ENCODE results near the gene CCR5.

DNA sequence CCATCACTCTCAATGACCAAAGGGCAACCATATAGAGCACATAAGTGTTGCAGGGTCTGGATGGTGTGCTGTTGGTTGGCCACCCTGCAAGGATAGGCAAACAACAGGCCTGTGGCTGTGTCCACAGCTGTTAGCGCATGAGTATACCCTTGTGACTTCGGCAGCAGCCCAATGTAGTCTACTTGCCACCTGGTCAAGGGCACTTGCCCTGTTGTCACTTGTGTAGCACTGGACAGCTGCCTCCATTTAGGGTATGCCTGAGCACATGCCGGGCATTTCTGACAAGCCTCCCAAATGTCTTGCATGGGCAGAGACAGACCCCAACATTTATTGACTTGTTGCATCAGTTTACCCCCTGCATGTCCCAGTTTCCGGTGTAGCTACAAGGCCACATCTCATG is 49.1 kb downstream of the CCR5 start:
- TF ChIP-seq SRF (IDR thresholded peaks at IDR 0.05; ENCODE audit: low read depth): no peak
- TF ChIP-seq, protein P1, sequence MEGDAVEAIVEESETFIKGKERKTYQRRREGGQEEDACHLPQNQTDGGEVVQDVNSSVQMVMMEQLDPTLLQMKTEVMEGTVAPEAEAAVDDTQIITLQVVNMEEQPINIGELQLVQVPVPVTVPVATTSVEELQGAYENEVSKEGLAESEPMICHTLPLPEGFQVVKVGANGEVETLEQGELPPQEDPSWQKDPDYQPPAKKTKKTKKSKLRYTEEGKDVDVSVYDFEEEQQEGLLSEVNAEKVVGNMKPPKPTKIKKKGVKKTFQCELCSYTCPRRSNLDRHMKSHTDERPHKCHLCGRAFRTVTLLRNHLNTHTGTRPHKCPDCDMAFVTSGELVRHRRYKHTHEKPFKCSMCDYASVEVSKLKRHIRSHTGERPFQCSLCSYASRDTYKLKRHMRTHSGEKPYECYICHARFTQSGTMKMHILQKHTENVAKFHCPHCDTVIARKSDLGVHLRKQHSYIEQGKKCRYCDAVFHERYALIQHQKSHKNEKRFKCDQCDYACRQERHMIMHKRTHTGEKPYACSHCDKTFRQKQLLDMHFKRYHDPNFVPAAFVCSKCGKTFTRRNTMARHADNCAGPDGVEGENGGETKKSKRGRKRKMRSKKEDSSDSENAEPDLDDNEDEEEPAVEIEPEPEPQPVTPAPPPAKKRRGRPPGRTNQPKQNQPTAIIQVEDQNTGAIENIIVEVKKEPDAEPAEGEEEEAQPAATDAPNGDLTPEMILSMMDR (IDR thresholded peaks at IDR 0.05 in 2 of 3, conservative IDR thresholded peaks at IDR 0.05 in 1 of 3; ENCODE audit: borderline replicate concordance in 1 of 3, insufficient read depth in 1 of 3, low read depth in 2 of 3, low read length in 2 of 3): no peak
- TF ChIP-seq POLR2A (IDR thresholded peaks at IDR 0.05; ENCODE audit: borderline replicate concordance, extremely low read depth, insufficient read depth, insufficient read length): no peak
- TF ChIP-seq YY1 (IDR thresholded peaks at IDR 0.05; ENCODE audit: extremely low read depth, insufficient replicate concordance, low read depth, low read length): no peak
- no peak for TF ChIP-seq REST (IDR thresholded peaks at IDR 0.05; ENCODE audit: low read depth)
- no peak for TF ChIP-seq POLR2AphosphoS5 (IDR thresholded peaks at IDR 0.05; ENCODE audit: low read depth, low read length)
- TF ChIP-seq TCF7L2 (IDR thresholded peaks at IDR 0.05; ENCODE audit: borderline replicate concordance, extremely low read depth, insufficient read depth, insufficient read length): no peak
- no peak for TF ChIP-seq EZH2 (IDR thresholded peaks at IDR 0.05)
- no peak for TF ChIP-seq SIN3A (IDR thresholded peaks at IDR 0.05; ENCODE audit: low read depth)
- no peak for TF ChIP-seq ATF3 (IDR thresholded peaks at IDR 0.05)
- TF ChIP-seq FOSL1 (IDR thresholded peaks at IDR 0.05; ENCODE audit: low read depth): no peak
- TF ChIP-seq ZNF274 (IDR thresholded peaks at IDR 0.05; ENCODE audit: low read depth, low read length): no peak

Data from HCT116 (cell line).